Neuron (in vitro differentiated cells): ENCODE results near the gene ANKRD13D.
A peak's percentile ranks its signal among the peaks of the same experiment; 100 is the strongest.

Experiments
- H2AFZ ChIP-seq: one replicate; pipeline ENCODE4 v1.6.1; 2013; ENCODE audit warnings: low read depth, mild to moderate bottlenecking, inconsistent platforms, low read length, moderate library complexity
- H3K27me3 ChIP-seq: one replicate; pipeline ENCODE4 v1.6.1; 2013; ENCODE audit warnings: low read length; ENCODE audit not compliant: insufficient read depth
- H3K36me3 ChIP-seq: one replicate; pipeline ENCODE4 v1.6.1; 2013; ENCODE audit warnings: low read length; ENCODE audit not compliant: insufficient read depth
- H3K4me1 ChIP-seq: one replicate; pipeline ENCODE4 v1.6.1; 2013; ENCODE audit warnings: low read length; ENCODE audit not compliant: insufficient read depth
- H3K4me3 ChIP-seq: 2 replicates; pipeline ENCODE4 v1.5.1; 2013; ENCODE audit warnings: mild to moderate bottlenecking, low read length, moderate library complexity
- H3K9me3 ChIP-seq: one replicate; pipeline ENCODE4 v1.6.1; 2013; ENCODE audit warnings: low read length

The ANKRD13D gene

DNA sequence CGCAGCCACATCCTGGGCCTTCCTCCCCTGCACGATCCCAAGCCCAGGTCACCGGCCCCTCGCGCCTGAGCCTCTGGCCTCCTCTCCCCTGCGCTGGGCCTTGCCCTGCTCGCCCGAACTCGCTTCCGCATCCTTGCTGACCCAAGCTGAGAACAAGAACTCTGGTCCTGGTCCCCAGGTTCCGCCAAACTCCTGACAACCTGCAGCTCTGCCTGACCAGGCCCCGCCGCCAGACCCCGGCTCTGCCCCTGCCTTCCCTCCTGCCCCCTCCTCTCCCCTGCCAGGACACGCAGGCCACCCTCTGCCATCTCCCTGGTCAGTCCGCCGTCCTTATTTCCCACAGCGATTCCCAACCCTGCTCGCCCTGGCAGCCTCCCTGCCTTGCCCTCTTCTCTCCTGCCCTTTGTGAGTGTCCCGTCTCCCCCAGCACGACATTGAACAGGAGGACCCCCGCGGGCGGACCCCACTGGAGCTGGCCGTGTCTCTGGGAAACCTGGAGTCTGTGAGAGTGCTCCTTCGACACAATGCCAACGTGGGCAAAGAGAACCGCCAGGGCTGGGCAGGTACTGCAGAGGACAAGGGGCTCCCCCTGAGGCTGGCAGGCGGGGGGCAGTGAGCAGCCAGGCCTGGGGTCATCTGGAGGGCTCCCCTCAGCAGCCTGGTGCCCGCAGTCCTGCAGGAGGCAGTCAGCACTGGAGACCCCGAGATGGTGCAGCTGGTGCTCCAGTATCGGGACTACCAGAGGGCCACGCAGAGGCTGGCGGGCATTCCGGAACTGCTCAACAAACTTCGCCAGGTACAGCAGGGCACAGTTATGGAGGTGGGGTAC, 762 bp downstream of the ANKRD13D start:
- peaks cover 15% of the 10 kb centered on the region for H3K4me1 ChIP-seq
- peaks cover 25% of the 10 kb centered on the region for H3K36me3 ChIP-seq
- H3K9me3 ChIP-seq: no peaks in the 10 kb centered on the region
- no peak overlapping the region for H2AFZ ChIP-seq
- H3K27me3 ChIP-seq: no peaks in the 10 kb centered on the region
- peak overlapping the region; percentile 75 for H3K4me3 ChIP-seq

DNA sequence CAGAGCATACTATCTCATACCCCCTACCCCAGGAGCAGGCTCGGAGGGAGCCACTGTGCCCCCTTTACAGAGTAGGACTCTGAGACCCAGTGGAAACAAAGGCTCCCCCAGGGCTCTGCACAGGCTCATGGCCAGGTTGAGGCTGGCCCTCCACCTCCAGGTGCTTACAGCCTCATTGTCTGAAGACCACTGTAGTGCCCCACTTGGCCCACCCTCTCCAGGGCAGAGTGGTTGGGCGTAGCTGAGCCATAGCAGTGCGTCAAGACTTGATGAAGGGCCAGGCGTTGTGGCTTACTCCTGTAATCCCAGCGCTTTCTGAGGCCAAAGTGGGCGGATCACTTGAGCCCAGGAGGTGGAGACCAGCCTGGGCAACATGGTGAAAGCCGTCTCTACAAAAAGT, 1.7 kb downstream of the ANKRD13D start:
- Histone ChIP-seq H3K4me1 (peaks cover 15% of the 10 kb centered on the region), H3K27me3 (no peaks in the 10 kb centered on the region), H3K9me3 (peaks cover 2% of the 10 kb centered on the region), H2AFZ (no peak overlapping the region), H3K4me3 (no peak overlapping the region), H3K36me3 (peaks cover 18% of the 10 kb centered on the region)

DNA sequence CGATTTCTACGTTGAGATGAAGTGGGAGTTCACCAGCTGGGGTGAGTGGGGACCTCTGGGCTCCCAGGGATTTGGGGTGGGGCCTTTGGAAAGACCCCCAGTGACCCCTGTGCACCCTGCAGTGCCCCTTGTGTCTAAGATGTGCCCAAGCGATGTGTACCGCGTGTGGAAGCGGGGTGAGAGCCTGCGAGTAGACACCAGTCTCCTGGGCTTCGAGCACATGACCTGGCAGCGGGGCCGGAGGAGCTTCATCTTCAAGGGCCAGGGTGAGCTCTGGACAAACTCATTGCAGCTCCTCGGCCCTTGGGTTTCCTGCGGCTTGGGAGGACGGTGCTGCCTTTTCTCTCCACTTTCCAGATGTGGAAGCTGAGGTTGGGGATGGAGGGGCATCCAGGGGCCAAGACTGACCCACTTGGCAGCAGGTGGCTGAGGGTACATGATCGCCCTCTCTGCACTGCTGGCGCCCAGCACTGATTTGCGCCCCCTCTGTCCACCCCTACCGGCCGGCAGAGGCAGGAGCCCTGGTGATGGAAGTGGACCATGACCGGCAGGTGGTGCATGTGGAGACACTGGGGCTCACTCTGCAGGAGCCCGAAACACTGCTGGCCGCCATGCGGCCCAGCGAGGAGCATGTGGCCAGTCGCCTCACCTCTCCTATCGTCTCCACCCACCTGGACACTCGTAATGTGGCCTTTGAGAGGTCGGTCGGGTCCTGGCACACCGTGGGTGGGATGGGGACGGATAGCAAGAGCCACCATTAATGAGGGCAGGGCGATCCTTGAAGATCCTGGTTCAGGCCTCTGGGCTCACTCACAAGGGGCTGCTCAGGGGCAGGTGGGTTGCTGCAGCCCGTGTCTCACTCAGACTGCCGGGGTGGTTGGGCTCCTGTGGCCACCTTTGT, 2.6 kb downstream of the ANKRD13D start:
- Histone ChIP-seq H3K9me3 (peaks cover 7% of the 10 kb centered on the region), H2AFZ (no peak overlapping the region), H3K27me3 (no peaks in the 10 kb centered on the region), H3K4me1 (peaks cover 15% of the 10 kb centered on the region), H3K4me3 (no peak overlapping the region), H3K36me3 (peaks cover 22% of the 10 kb centered on the region)

GRCh38 chr11:67292671-67293070, 3.6 kb downstream of the ANKRD13D start:
- H3K4me3 ChIP-seq: no peak overlapping the region
- peaks cover 22% of the 10 kb centered on the region for H3K36me3 ChIP-seq
- H3K27me3 ChIP-seq: no peaks in the 10 kb centered on the region
- peaks cover 7% of the 10 kb centered on the region for H3K9me3 ChIP-seq
- H3K4me1 ChIP-seq: peaks cover 13% of the 10 kb centered on the region
- H2AFZ ChIP-seq: no peak overlapping the region

- peaks cover 22% of the 10 kb centered on the region for H3K36me3 ChIP-seq
- H2AFZ ChIP-seq: no peak overlapping the region
- peaks cover 7% of the 10 kb centered on the region for H3K9me3 ChIP-seq
- H3K4me3 ChIP-seq: no peak overlapping the region
- H3K27me3 ChIP-seq: no peaks in the 10 kb centered on the region
- H3K4me1 ChIP-seq: peaks cover 8% of the 10 kb centered on the region
These were observed 4.0 kb downstream of the ANKRD13D start for GRCh38 chr11:67293090-67293489.

DNA sequence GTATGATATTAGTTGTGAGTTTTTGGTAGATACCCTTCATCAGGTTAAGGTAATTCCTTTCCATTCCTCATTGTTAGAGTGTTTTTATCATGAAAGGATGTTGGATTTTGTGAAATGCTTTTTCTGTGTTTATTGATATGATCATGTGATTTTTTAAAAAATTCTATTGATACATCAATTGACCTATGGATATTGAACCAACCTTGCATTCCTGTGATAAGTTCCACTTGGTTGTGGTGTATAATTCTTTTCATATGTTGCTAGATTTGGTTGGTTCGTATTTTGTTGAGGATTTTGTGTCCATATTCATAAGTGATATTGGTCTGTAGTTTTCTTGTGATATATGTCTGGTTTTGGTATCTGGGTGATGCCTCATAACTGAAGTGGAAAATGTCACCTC, 6.7 kb downstream of the ANKRD13D start:
- H2AFZ ChIP-seq: no peak overlapping the region
- peaks cover 42% of the 10 kb centered on the region for H3K36me3 ChIP-seq
- no peaks in the 10 kb centered on the region for H3K27me3 ChIP-seq
- H3K9me3 ChIP-seq: peaks cover 7% of the 10 kb centered on the region
- no peaks in the 10 kb centered on the region for H3K4me1 ChIP-seq
- H3K4me3 ChIP-seq: no peak overlapping the region

DNA sequence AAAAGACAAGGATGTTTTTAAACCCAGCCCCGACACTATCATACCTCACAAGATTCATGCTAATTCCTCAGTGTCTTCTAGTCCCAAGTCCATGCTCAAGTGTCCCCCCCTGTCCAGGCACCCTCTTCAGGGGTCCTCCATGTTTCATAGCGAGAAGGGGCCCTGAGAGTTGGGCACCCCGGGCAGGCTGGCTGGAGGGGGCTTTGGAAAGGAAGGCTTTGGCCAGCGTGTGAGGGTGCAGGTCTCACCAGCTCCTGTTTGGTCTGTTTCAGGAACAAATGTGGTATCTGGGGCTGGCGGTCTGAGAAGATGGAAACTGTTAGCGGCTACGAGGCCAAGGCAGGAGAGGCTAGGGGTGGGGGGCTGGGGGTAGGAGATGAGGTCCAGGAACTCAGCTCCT, 9.7 kb downstream of the ANKRD13D start:
- peaks cover 33% of the 10 kb centered on the region for H3K36me3 ChIP-seq
- H3K4me3 ChIP-seq: no peak overlapping the region
- peaks cover 10% of the 10 kb centered on the region for H3K4me1 ChIP-seq
- H3K9me3 ChIP-seq: peaks cover 7% of the 10 kb centered on the region
- H3K27me3 ChIP-seq: no peaks in the 10 kb centered on the region
- H2AFZ ChIP-seq: no peak overlapping the region

- no peaks in the 10 kb centered on the region for H3K27me3 ChIP-seq
- no peak overlapping the region for H3K4me3 ChIP-seq
- H3K9me3 ChIP-seq: peaks cover 7% of the 10 kb centered on the region
- H3K36me3 ChIP-seq: peaks cover 33% of the 10 kb centered on the region
- H3K4me1 ChIP-seq: peaks cover 10% of the 10 kb centered on the region
- H2AFZ ChIP-seq: no peak overlapping the region
These were observed 10.5 kb downstream of the ANKRD13D start for GRCh38 chr11:67299471-67300191.

GRCh38 chr11:67300256-67300755, 11.2 kb downstream of the ANKRD13D start:
- Histone ChIP-seq H3K27me3 (no peaks in the 10 kb centered on the region), H3K36me3 (peaks cover 33% of the 10 kb centered on the region), H3K4me3 (no peak overlapping the region), H2AFZ (no peak overlapping the region), H3K4me1 (peaks cover 10% of the 10 kb centered on the region), H3K9me3 (peaks cover 6% of the 10 kb centered on the region)

- H3K9me3 ChIP-seq: peaks cover 5% of the 10 kb centered on the region
- peaks cover 10% of the 10 kb centered on the region for H3K4me1 ChIP-seq
- H2AFZ ChIP-seq: no peak overlapping the region
- peaks cover 33% of the 10 kb centered on the region for H3K36me3 ChIP-seq
- no peaks in the 10 kb centered on the region for H3K27me3 ChIP-seq
- H3K4me3 ChIP-seq: no peak overlapping the region
These were observed 11.7 kb downstream of the ANKRD13D start for GRCh38 chr11:67300756-67301312.

GRCh38 chr11:67301313-67301921, 12.3 kb downstream of the ANKRD13D start:
- Histone ChIP-seq H3K4me3 (no peak overlapping the region), H3K4me1 (peaks cover 10% of the 10 kb centered on the region), H3K9me3 (peaks cover 3% of the 10 kb centered on the region), H3K36me3 (peaks cover 33% of the 10 kb centered on the region), H3K27me3 (no peaks in the 10 kb centered on the region), H2AFZ (no peak overlapping the region)

DNA sequence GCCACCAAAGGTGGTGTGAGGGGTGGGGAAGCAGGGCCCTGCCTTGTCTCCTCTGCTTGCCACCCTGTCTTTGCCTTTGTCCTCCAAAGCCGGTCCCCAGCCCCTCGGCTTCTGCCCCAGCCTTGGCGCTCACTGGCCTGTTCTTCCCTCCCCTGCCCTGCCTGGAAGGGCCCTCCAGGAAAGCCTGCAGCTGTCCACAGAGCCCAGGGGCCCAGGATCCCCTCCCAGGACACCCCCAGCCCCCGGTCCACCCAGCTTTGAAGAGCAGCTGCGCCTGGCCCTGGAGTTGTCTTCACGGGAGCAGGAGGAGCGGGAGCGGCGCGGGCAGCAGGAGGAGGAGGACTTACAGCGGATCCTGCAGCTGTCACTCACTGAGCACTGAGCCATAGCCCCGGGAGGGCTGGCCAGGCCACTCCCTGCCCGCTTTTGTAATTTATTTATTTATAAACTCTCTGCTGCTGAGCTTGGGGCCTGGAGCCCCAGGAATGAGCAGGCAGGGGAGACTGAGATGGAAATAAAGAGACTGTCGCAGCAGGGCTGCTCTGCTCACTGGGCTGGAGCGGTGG, 12.9 kb downstream of the ANKRD13D start:
- Histone ChIP-seq H3K9me3 (no peaks in the 10 kb centered on the region), H3K4me1 (peaks cover 10% of the 10 kb centered on the region), H3K4me3 (no peak overlapping the region), H2AFZ (no peak overlapping the region), H3K27me3 (no peaks in the 10 kb centered on the region), H3K36me3 (peaks cover 29% of the 10 kb centered on the region)
